WTC11 (cell line): ENCODE data around the gene TP53AIP1. TPM values are rescaled to one million over a fixed set of nuclear protein-coding genes. Genes with fewer than 3 reads are reported as not detected.

ENCODE experiments used
- ATAC-seq: fragments of 200-7000 bp; cut with Tn5 transposase; 2 replicates; pipeline ENCODE4 v1.10.0; 2021; ENCODE audit warnings: mild to moderate bottlenecking, moderate library complexity
- CTCF ChIA-PET: fragments of 300-600 bp; sonication (Branson Sonifier 250); formaldehyde crosslinking; loops from one replicate; lab custom pipeline; 2021; ENCODE audit warnings: antibody characterized with exemption; lab: Charles Lee
- POLR2A ChIA-PET: fragments of 350-600 bp; sonication (Branson Sonifier 250); formaldehyde crosslinking; loops from one replicate; lab custom pipeline; 2021; ENCODE audit warnings: antibody characterized with exemption; lab: Charles Lee
- DNase-seq: peaks from one replicate; pipeline ENCODE4 v3.0.0; 2021; ENCODE audit warnings: low spot score
- H3K27ac Mint-ChIP-seq: 2 replicates; pipeline ENCODE4 v1.8.0; 2021; ENCODE audit warnings: mixed read lengths
- H3K27me3 Mint-ChIP-seq: 2 replicates; pipeline ENCODE4 v1.8.0; 2021; ENCODE audit warnings: low read depth, mild to moderate bottlenecking, moderate library complexity, mixed read lengths
- H3K36me3 Mint-ChIP-seq: 2 replicates; pipeline ENCODE4 v1.8.0; 2021; ENCODE audit warnings: mixed read lengths
- H3K4me1 Mint-ChIP-seq: 2 replicates; pipeline ENCODE4 v1.8.0; 2022; ENCODE audit warnings: mixed read lengths
- H3K4me3 Mint-ChIP-seq: 2 replicates; pipeline ENCODE4 v1.8.0; 2021; ENCODE audit warnings: mild to moderate bottlenecking, moderate library complexity, mixed read lengths
- H3K9me3 Mint-ChIP-seq: 2 replicates; pipeline ENCODE4 v1.8.0; 2021; ENCODE audit warnings: mixed read lengths
- E2F1 ChIP-seq: sonication (generic); formaldehyde crosslinking; IDR thresholded peaks from 2 replicates; pipeline ENCODE4 v1.8.0; 2022; ENCODE audit warnings: mild to moderate bottlenecking, missing genetic modification reagents
- E2F4 ChIP-seq: sonication (generic); formaldehyde crosslinking; IDR thresholded peaks from 2 replicates; pipeline ENCODE4 v1.8.1; 2022; ENCODE audit warnings: low read depth, mild to moderate bottlenecking, moderate library complexity, missing genetic modification reagents, borderline replicate concordance
- ELF4 ChIP-seq: sonication (generic); formaldehyde crosslinking; IDR thresholded peaks from 2 replicates; pipeline ENCODE4 v1.8.1; 2022; ENCODE audit warnings: low read depth, mild to moderate bottlenecking, moderate library complexity, missing genetic modification reagents
- HMGXB4 ChIP-seq: sonication (generic); formaldehyde crosslinking; IDR thresholded peaks from 2 replicates; pipeline ENCODE4 v1.8.1; 2023; ENCODE audit warnings: mild to moderate bottlenecking, moderate library complexity, missing genetic modification reagents
- NFE2L1 ChIP-seq: sonication (generic); formaldehyde crosslinking; IDR thresholded peaks from 2 replicates; pipeline ENCODE4 v1.8.1; 2023; ENCODE audit warnings: missing genetic modification reagents
- NFYB ChIP-seq: sonication (generic); formaldehyde crosslinking; conservative IDR thresholded peaks from 2 replicates; pipeline ENCODE4 v1.8.0; 2022; ENCODE audit warnings: low read depth, missing genetic modification reagents
- NR2C2 ChIP-seq: sonication (generic); formaldehyde crosslinking; IDR thresholded peaks from 2 replicates; pipeline ENCODE4 v1.8.0; 2022; ENCODE audit warnings: mild to moderate bottlenecking, missing genetic modification reagents
- OVOL2 ChIP-seq: fragments of 250-450 bp; sonication (Bioruptor Pico); IDR thresholded peaks from 2 replicates; pipeline ENCODE4 v1.9.0; 2021; ENCODE audit warnings: mild to moderate bottlenecking, borderline replicate concordance
- PREB ChIP-seq: sonication (generic); formaldehyde crosslinking; IDR thresholded peaks from 2 replicates; pipeline ENCODE4 v1.8.1; 2022; ENCODE audit warnings: mild to moderate bottlenecking, missing genetic modification reagents, moderate library complexity, borderline replicate concordance
- PRRX2 ChIP-seq: fragments of 250-450 bp; sonication (Bioruptor Pico); IDR thresholded peaks from 2 replicates; pipeline ENCODE4 v1.8.0; 2021; ENCODE audit warnings: mild to moderate bottlenecking
- STAT6 ChIP-seq: sonication (generic); formaldehyde crosslinking; conservative IDR thresholded peaks from 2 replicates; pipeline ENCODE4 v1.8.1; 2023; ENCODE audit warnings: mild to moderate bottlenecking, low read depth, missing genetic modification reagents, moderate library complexity
- TEAD1 ChIP-seq: sonication (generic); formaldehyde crosslinking; IDR thresholded peaks from 2 replicates; pipeline ENCODE4 v1.8.0; 2022; ENCODE audit warnings: mild to moderate bottlenecking, missing genetic modification reagents
- TP53 ChIP-seq: sonication (generic); formaldehyde crosslinking; IDR thresholded peaks from 2 replicates; pipeline ENCODE4 v1.8.1; 2023; ENCODE audit warnings: mild to moderate bottlenecking, missing genetic modification reagents
- ZBTB21 ChIP-seq: sonication (generic); formaldehyde crosslinking; IDR thresholded peaks from 2 replicates; pipeline ENCODE4 v1.8.1; 2023; ENCODE audit warnings: mild to moderate bottlenecking, missing genetic modification reagents, borderline replicate concordance
- ZMAT4 ChIP-seq: fragments of 250-450 bp; sonication (Bioruptor Pico); IDR thresholded peaks from 2 replicates; pipeline ENCODE4 v1.9.0; 2021; ENCODE audit warnings: mild to moderate bottlenecking
- ZNF317 ChIP-seq: sonication (generic); formaldehyde crosslinking; IDR thresholded peaks from 2 replicates; pipeline ENCODE4 v1.8.1; 2023; ENCODE audit warnings: low read depth, mild to moderate bottlenecking, moderate library complexity, missing genetic modification reagents, borderline replicate concordance
- ZNF423 ChIP-seq: fragments of 250-450 bp; sonication (Bioruptor Pico); IDR thresholded peaks from 2 replicates; pipeline ENCODE4 v2.1.2; 2022; ENCODE audit warnings: mild to moderate bottlenecking, moderate library complexity
- ZSCAN18 ChIP-seq: fragments of 250-450 bp; sonication (Bioruptor Pico); IDR thresholded peaks from 2 replicates; pipeline ENCODE4 v2.1.2; 2022; ENCODE audit warnings: mild to moderate bottlenecking, moderate library complexity
- total RNA-seq: library from RNA; stranded (reverse); gene quantifications from 3 replicates; pipeline ENCODE4 v1.2.3, GENCODE V29; 2021

The TP53AIP1 gene
- total RNA-seq, 1 experiment from 2014 or later = 0.07 TPM

GRCh38 chr11:128926437-128927107 is 16.1 kb downstream of the TP53AIP1 start:
- Mint-ChIP-seq H3K4me1 (peaks cover 57% of the 10 kb centered on the region), H3K27me3 (peaks cover 90% of the 10 kb centered on the region), H3K4me3 (no peak overlapping the region), H3K27ac (no peak overlapping the region), H3K36me3 (no peaks in the 10 kb centered on the region), H3K9me3 (no peaks in the 10 kb centered on the region)
- ATAC-seq = peak; percentile 27
- TF ChIP-seq ZMAT4 (CRISPR knock-in tag) = no peak
- TF ChIP-seq TP53 (CRISPR knock-in tag) = no peak
- TF ChIP-seq PREB (CRISPR knock-in tag) = no peak
- TF ChIP-seq ELF4 (CRISPR knock-in tag) = no peak
- no peak for TF ChIP-seq ZBTB21 (CRISPR knock-in tag)
- POLR2A ChIA-PET = interaction anchor here (1.0 kb wide), 1 partner anchor 7 kb away, joined by 3 read pairs; no protein-coding TSS in a partner anchor
- no peak for DNase-seq
- CTCF ChIA-PET = interaction anchor here (0.6 to 3.0 kb wide), 7 partner anchors 10 to 477 kb away, joined by 3 to 10 read pairs (median 3); no protein-coding TSS in a partner anchor

GRCh38 chr11:128926000-128926399 is 16.7 kb downstream of the TP53AIP1 start:
- TF ChIP-seq ZNF317 (CRISPR knock-in tag) (no peak), STAT6 (CRISPR knock-in tag) (no peak)
- TF ChIP-seq, all 79 proteins: peak for 0
- Mint-ChIP-seq H3K4me3 (no peak overlapping the region), H3K27ac (no peak overlapping the region), H3K27me3 (peaks cover 85% of the 10 kb centered on the region), H3K36me3 (no peaks in the 10 kb centered on the region), H3K4me1 (peaks cover 57% of the 10 kb centered on the region), H3K9me3 (no peaks in the 10 kb centered on the region)
- DNase-seq = no peak
- ChIA-PET CTCF (interaction anchor here (0.7 to 3.0 kb wide), 7 partner anchors 10 to 478 kb away, joined by 3 to 10 read pairs (median 4); no protein-coding TSS in a partner anchor), POLR2A (interaction anchor here (0.7 to 1.0 kb wide), 2 partner anchors 8 to 267 kb away, joined by 3 to 4 read pairs; no protein-coding TSS in a partner anchor)
- no peak for ATAC-seq

- CTCF ChIA-PET = interaction anchor here (0.9 to 1.9 kb wide), 7 partner anchors 11 to 40 kb away, joined by 3 to 11 read pairs (median 7); no protein-coding TSS in a partner anchor
- H3K27ac Mint-ChIP-seq = no peak overlapping the region
- POLR2A ChIA-PET = interaction anchor here (0.7 to 1.0 kb wide), 2 partner anchors 9 to 267 kb away, joined by 3 to 4 read pairs; no protein-coding TSS in a partner anchor
- H3K36me3 Mint-ChIP-seq = no peaks in the 10 kb centered on the region
- H3K9me3 Mint-ChIP-seq = no peaks in the 10 kb centered on the region
- ATAC-seq (no peak), DNase-seq (no peak)
- H3K27me3 Mint-ChIP-seq = peaks cover 82% of the 10 kb centered on the region
- H3K4me1 Mint-ChIP-seq = peaks cover 57% of the 10 kb centered on the region
- H3K4me3 Mint-ChIP-seq = no peak overlapping the region
- TF ChIP-seq E2F4 (CRISPR knock-in tag) (no peak), ZNF423 (CRISPR knock-in tag) (no peak), NFYB (no peak), ZSCAN18 (no peak), NR2C2 (CRISPR knock-in tag) (no peak), NFE2L1 (CRISPR knock-in tag) (no peak), HMGXB4 (no peak), E2F1 (CRISPR knock-in tag) (no peak), TEAD1 (CRISPR knock-in tag) (no peak), PRRX2 (CRISPR knock-in tag) (no peak), OVOL2 (no peak)
Observed at GRCh38 chr11:128925250-128925600, 17.4 kb downstream of the TP53AIP1 start.
